Measurements from ENCODE around the gene AMY1A. TPM values are rescaled to one million over a fixed set of nuclear protein-coding genes. Genes with fewer than 3 reads are reported as not detected.
"Not testable (repeated sequence)": the region's sequence is repeated elsewhere in the genome, so short reads cannot be mapped to it uniquely, and the experiment has no call there.

Gene AMY1A
- not detected in 2 replicates for total RNA-seq (2014; rRNA removed; shearing (Covaris generic))

GRCh38 chr1:103655460-103655859, at the start of gene AMY1A:
Gene AMY1A (plus strand): TSS chr1:103655760. CDS start chr1:103656331, 571 bp downstream.
- not testable (repeated sequence) for DNase-seq (ENCODE audit: low read depth in 1 of 2, low spot score in 2 of 2); H3K4me3 ChIP-seq; H3K9me3 ChIP-seq (replicated peaks)

GRCh38 chr1:103616362-103616761, 39.2 kb upstream of the AMY1A start:
- no peaks in the 10 kb centered on the region for H3K36me3 ChIP-seq
- DNase-seq (ENCODE audit: low read depth in 1 of 2, low spot score in 2 of 2) = no peak
- no peaks in the 10 kb centered on the region for H3K4me1 ChIP-seq (replicated peaks)
- H3K4me3 ChIP-seq = no peak overlapping the region
- H3K27ac ChIP-seq = no peak overlapping the region
- H3K9me3 ChIP-seq (replicated peaks) = no peaks in the 10 kb centered on the region
- H3K27me3 ChIP-seq (replicated peaks) = no peaks in the 10 kb centered on the region

More at GRCh38 chr1:103655460-103655859, at the start of gene AMY1A:
- not testable (repeated sequence) for H3K36me3 ChIP-seq; H3K4me1 ChIP-seq (replicated peaks); H3K27ac ChIP-seq; H3K27me3 ChIP-seq (replicated peaks)

GRCh38 chr1:103616994-103617477, 38.5 kb upstream of the AMY1A start, which contains the start of gene AMY2A:
Gene AMY2A (plus strand): TSS chr1:103617427. CDS start chr1:103617441, 14 bp downstream.
- H3K4me3 ChIP-seq; H3K27ac ChIP-seq; H3K9me3 ChIP-seq (replicated peaks); DNase-seq (ENCODE audit: low read depth in 1 of 2, low spot score in 2 of 2); H3K4me1 ChIP-seq (replicated peaks); H3K27me3 ChIP-seq (replicated peaks); H3K36me3 ChIP-seq: not testable (repeated sequence)

- H3K9me3 ChIP-seq (replicated peaks); H3K27ac ChIP-seq; H3K4me1 ChIP-seq (replicated peaks); H3K36me3 ChIP-seq; DNase-seq (ENCODE audit: low read depth in 1 of 2, low spot score in 2 of 2); H3K27me3 ChIP-seq (replicated peaks); H3K4me3 ChIP-seq: not testable (repeated sequence)
These were observed 28.1 kb upstream of the AMY1A start for GRCh38 chr1:103627436-103627835.

DNA sequence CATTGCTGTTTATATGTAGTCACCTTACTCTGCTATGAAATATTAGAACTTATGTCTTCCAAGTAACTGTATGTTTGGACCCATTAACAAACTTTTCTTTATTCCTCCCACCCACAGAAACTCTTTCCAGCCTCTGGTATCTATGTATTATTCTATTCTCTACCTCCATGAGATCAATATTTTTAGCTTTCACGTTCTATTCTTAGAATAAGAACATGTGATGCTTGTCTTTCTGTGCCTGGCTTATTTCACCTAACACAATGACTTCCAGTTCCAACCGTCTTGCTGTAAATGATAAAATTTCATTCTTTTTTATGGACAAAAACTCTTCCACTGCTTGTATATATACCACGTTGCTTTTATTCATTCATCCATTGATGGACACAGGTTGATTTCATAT, 14.4 kb upstream of the AMY1A start:
- H3K36me3 ChIP-seq; H3K4me1 ChIP-seq (replicated peaks); DNase-seq (ENCODE audit: low read depth in 1 of 2, low spot score in 2 of 2); H3K4me3 ChIP-seq; H3K9me3 ChIP-seq (replicated peaks); H3K27ac ChIP-seq; H3K27me3 ChIP-seq (replicated peaks): not testable (repeated sequence)

DNA sequence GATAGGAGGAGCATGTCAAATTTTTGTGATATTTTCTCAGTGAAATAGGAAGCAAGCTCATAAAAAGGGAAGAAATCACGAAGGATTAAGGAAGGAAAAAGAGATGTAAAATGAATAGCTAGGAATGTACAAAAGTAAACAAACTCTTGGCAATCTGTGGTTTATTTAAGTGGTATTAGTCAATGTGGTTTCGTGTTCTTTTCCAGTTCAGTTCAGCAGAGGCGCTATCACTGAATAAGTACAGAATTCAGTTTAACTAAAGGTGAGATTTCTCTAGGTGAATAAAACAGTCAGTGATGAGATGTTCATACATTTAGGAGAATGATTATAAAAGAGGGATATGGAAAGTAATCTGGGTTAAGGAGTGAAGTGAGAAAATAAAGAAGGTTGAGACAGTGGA, 11.7 kb upstream of the AMY1A start:
- not testable (repeated sequence) for DNase-seq (ENCODE audit: low read depth in 1 of 2, low spot score in 2 of 2); H3K4me3 ChIP-seq; H3K27me3 ChIP-seq (replicated peaks); H3K36me3 ChIP-seq; H3K9me3 ChIP-seq (replicated peaks); H3K4me1 ChIP-seq (replicated peaks); H3K27ac ChIP-seq

GRCh38 chr1:103650305-103650704, 5.3 kb upstream of the AMY1A start:
- H3K36me3 ChIP-seq; DNase-seq (ENCODE audit: low read depth in 1 of 2, low spot score in 2 of 2); H3K4me1 ChIP-seq (replicated peaks); H3K4me3 ChIP-seq; H3K27ac ChIP-seq; H3K27me3 ChIP-seq (replicated peaks); H3K9me3 ChIP-seq (replicated peaks): not testable (repeated sequence)

DNA sequence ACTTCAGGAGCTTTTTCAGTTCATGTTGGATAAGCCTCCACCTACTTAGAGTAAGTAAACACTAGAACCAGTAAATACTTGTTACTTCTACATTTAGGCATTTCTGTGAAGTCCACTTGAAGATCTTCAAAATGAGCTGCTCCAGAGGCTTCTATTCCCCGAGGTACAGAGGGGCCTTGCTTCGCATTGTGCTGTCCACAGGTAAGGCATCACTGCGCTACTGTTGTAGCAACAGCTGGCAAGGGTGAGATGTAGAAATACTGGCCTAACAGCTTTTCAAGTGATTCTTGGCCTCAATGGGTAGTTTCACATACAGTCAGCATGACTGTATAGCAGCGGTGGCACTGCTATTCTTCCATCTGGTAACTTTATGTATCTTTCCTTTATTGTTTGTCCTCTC, 4.7 kb upstream of the AMY1A start:
- not testable (repeated sequence) for DNase-seq (ENCODE audit: low read depth in 1 of 2, low spot score in 2 of 2)

DNA sequence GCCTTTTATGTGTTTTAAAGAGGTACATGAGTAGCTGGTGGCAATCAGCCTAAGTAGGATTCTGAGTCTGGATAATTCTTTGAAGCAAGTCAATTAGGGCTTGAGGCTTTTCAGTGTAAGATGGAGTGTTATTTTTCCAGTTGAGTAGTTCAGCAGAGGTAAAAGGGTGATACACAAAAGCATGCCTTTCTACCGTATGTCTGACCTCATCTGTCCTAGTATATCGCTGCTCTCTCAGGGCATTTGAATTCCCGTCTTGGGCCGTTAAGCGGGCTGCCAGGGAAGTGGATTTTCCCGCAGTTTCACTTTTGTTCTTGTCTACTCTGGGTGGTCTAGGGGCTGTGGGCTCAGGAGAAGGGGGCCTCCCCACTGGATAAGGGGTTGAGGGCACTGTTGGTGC, 1.4 kb upstream of the AMY1A start:
- H3K27ac ChIP-seq; H3K9me3 ChIP-seq (replicated peaks); H3K4me3 ChIP-seq; H3K4me1 ChIP-seq (replicated peaks); DNase-seq (ENCODE audit: low read depth in 1 of 2, low spot score in 2 of 2); H3K27me3 ChIP-seq (replicated peaks); H3K36me3 ChIP-seq: not testable (repeated sequence)

More for the DNA sequence above, 4.7 kb upstream of the AMY1A start:
- not testable (repeated sequence) for H3K27me3 ChIP-seq (replicated peaks); H3K36me3 ChIP-seq; H3K9me3 ChIP-seq (replicated peaks); H3K4me1 ChIP-seq (replicated peaks); H3K4me3 ChIP-seq; H3K27ac ChIP-seq

- not testable (repeated sequence) for DNase-seq (ENCODE audit: low read depth in 1 of 2, low spot score in 2 of 2); H3K4me3 ChIP-seq; H3K9me3 ChIP-seq (replicated peaks); H3K27ac ChIP-seq; H3K27me3 ChIP-seq (replicated peaks); H3K36me3 ChIP-seq; H3K4me1 ChIP-seq (replicated peaks)
These were observed 20.8 kb downstream of the AMY1A start for GRCh38 chr1:103676335-103676734.

DNA sequence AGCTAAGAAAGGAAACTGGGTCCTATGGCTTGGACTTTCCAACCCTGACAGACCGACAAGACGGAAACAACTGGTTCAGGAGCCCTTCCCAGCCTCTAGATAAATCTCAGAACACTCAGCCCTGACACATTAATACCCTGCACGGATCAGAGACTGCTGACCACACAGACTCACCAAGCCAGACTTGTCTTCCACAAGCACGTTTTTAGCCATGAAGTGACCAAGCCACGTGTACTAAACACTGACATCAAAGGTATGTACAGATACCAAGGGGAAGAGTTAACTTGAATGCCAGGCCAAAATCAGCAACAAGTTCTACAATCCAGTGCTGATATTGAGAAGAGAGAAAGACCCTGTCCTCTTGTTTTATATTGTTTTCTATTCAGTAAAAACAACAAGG, 40.5 kb downstream of the AMY1A start, which contains the start of gene AMY1B:
TSS of gene AMY1B (minus strand) at position 101 of the 400 bp plus-strand sequence. CDS start 571 bp downstream, outside the sequence.
- not testable (repeated sequence) for DNase-seq (ENCODE audit: low read depth in 1 of 2, low spot score in 2 of 2); H3K27ac ChIP-seq; H3K4me3 ChIP-seq; H3K36me3 ChIP-seq; H3K4me1 ChIP-seq (replicated peaks); H3K27me3 ChIP-seq (replicated peaks); H3K9me3 ChIP-seq (replicated peaks)

DNA sequence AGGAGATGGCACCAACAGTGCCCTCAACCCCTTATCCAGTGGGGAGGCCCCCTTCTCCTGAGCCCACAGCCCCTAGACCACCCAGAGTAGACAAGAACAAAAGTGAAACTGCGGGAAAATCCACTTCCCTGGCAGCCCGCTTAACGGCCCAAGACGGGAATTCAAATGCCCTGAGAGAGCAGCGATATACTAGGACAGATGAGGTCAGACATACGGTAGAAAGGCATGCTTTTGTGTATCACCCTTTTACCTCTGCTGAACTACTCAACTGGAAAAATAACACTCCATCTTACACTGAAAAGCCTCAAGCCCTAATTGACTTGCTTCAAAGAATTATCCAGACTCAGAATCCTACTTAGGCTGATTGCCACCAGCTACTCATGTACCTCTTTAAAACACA, 41.9 kb downstream of the AMY1A start:
- H3K4me1 ChIP-seq (replicated peaks); DNase-seq (ENCODE audit: low read depth in 1 of 2, low spot score in 2 of 2); H3K9me3 ChIP-seq (replicated peaks); H3K36me3 ChIP-seq; H3K27ac ChIP-seq; H3K27me3 ChIP-seq (replicated peaks); H3K4me3 ChIP-seq: not testable (repeated sequence)

GRCh38 chr1:103700669-103701068, 45.1 kb downstream of the AMY1A start:
- not testable (repeated sequence) for H3K9me3 ChIP-seq (replicated peaks); DNase-seq (ENCODE audit: low read depth in 1 of 2, low spot score in 2 of 2); H3K4me1 ChIP-seq (replicated peaks); H3K27ac ChIP-seq; H3K36me3 ChIP-seq; H3K4me3 ChIP-seq; H3K27me3 ChIP-seq (replicated peaks)

- H3K9me3 ChIP-seq (replicated peaks); H3K36me3 ChIP-seq; H3K4me1 ChIP-seq (replicated peaks); H3K27me3 ChIP-seq (replicated peaks); DNase-seq (ENCODE audit: low read depth in 1 of 2, low spot score in 2 of 2); H3K4me3 ChIP-seq; H3K27ac ChIP-seq: not testable (repeated sequence)
These were observed 45.7 kb downstream of the AMY1A start for GRCh38 chr1:103701256-103701655.

DNA sequence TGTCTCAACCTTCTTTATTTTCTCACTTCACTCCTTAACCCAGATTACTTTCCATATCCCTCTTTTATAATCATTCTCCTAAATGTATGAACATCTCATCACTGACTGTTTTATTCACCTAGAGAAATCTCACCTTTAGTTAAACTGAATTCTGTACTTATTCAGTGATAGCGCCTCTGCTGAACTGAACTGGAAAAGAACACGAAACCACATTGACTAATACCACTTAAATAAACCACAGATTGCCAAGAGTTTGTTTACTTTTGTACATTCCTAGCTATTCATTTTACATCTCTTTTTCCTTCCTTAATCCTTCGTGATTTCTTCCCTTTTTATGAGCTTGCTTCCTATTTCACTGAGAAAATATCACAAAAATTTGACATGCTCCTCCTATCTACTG, 52.1 kb downstream of the AMY1A start:
- H3K4me1 ChIP-seq (replicated peaks); H3K4me3 ChIP-seq; H3K27me3 ChIP-seq (replicated peaks); DNase-seq (ENCODE audit: low read depth in 1 of 2, low spot score in 2 of 2); H3K36me3 ChIP-seq; H3K9me3 ChIP-seq (replicated peaks); H3K27ac ChIP-seq: not testable (repeated sequence)
